ENCODE data around the gene WDSUB1. TPM values are rescaled to one million over a fixed set of nuclear protein-coding genes. Genes with fewer than 3 reads are reported as not detected.

WDSUB1 gene
- total RNA-seq, 1 experiment from 2014 or later = 6.1 TPM

- no peak for DNase-seq (ENCODE audit: low spot score)
Observed at GRCh38 chr2:159266554-159266953, 19.9 kb downstream of the WDSUB1 start.

DNA sequence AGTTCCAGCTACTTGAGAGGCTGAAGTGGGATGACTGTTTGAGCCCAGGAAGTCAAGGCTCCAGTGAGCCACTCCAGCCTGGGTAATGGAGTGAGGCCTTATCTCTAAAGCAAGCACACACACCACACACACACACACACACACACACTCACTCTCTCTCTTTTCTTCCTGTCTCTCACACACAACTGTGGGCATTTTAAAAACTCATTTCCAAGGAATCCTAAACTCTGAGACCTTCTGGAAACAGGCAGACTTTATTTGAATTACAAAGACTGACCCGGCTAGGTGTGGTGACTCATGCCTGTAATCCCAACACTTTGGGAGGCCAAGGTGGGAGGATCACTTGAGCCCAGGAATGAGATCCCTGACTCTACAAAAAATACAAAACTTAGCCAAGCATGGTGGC, 21.3 kb downstream of the WDSUB1 start:
- DNase-seq (ENCODE audit: low spot score) = peak; percentile 57

- no peak for DNase-seq (ENCODE audit: low spot score)
Observed at GRCh38 chr2:159262904-159263303, 23.6 kb downstream of the WDSUB1 start.

DNA sequence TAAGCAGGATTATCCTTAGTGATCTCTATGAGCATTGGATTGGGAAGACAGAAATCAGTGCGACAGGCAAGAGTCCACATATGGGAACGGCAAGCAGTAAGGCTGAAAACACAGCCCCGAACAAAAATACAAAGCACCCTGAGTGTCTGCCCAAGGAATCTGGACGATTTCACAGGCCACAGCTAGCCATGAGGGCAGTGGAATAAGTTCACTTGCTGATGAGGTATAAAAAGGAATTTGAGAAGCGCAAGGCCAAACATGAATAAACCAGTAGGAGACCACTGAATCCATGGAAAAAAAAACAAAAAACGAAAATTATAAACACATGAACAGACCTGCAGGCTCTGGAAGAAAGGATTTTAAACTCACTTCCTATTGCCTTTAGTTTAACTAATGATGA, 24.3 kb downstream of the WDSUB1 start:
- no peak for DNase-seq (ENCODE audit: low spot score)

DNA sequence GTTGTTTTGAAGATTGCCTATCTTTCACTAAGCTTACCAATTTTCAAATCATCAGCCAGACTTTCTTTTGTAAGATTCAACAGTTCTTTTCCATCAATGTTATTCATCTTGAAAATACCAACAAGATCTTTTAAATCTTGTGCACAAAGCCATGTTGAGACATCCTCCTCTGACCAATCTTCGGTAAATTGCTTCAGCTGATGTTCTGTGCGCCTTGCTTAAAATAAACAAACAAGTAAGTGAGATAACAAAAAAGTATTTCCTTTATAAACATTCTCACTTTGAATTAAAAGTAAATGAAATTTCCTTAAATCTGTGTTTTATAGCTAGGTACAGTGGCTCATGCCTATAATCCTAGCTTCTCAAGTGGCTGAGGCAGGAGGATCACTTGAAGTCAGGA, 30.3 kb downstream of the WDSUB1 start:
- DNase-seq (ENCODE audit: low spot score) = peak; percentile 20

DNA sequence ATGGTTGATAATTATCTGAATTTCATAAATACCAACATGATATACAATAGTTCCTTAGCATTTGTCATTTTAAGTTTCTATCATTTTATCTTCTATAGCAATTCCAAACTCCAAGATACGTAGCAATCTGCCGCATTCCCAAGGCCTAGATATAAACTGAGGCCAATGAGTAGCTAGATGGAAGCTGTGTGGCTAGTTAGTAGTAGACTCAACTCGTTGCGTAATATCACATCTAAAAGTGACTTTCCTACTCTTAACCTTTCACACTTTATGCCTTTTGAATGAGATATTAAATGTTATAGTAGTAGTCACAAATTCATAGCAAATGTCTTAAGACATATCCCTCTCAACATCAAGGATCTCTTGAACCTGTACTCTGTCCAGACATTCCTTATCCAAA, 33.6 kb downstream of the WDSUB1 start:
- no peak for DNase-seq (ENCODE audit: low spot score)

- no peak for DNase-seq (ENCODE audit: low spot score)
Observed at GRCh38 chr2:159251296-159252173, 35.0 kb downstream of the WDSUB1 start.

DNA sequence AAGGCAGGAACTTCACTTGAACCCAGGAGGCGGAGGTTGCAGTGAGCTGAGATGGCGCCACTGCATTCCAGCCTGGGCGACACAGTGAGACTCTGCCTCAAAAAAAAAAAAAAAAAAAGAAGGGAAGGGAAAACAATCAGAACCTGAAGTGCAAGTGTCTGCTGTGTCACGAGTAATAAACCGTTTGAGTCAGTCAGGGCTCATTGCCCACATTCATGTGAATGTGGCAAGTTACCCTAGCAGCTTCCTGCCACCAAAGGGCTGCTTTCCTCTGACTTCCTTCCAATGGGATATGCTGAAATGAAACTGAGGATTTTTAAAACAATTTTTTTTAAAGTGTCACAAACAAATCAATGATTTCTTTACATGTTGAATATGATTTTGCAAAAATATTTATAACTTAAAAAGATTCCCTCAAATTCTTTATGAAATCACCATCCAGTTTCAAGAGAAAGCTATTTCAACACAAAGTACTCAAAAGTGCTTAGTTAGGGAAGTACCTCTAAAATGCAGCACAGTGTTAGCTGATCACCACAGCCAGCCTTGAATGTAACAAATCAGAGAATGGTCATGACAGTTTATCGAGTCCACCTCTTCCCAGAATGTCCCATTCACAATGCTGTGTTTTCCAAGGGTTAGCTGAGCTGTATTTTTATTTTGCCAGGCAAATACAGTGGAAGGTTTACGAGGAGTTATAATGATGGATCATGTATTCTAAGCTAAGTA, 36.4 kb downstream of the WDSUB1 start:
- DNase-seq (ENCODE audit: low spot score) = peak; percentile 93

DNA sequence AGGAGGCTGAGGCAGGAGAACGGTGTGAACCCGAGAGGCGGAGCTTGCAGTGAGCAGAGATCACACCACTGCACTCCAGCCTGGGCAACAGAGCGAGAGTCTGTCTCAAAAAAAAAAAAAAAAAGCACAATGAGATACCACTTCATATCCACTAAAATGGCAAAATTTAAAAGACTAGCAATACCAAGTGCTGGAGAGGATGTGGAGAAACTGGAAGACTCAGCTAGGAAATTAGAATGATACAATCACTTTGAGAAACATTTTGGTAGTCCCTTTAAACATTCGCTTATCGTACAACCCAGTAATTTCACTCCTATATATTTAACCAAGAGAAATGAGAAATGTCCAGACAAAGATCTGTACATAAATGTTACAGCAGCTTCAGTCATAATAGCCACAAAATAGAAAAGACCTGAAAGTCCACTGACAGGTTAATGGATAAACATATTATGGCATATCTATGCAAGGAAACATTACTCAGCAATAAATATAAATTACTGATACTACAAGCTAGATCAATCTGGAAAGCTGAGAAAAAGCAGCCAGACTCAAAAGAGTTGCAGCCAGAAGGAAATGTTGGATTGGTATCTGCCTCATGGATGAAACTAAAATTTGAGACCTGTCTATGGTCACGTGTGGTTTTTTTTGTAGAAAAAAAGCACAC, 40.0 kb downstream of the WDSUB1 start:
- no peak for DNase-seq (ENCODE audit: low spot score)

- no peak for DNase-seq (ENCODE audit: low spot score)
Observed at GRCh38 chr2:159243529-159243928, 43.0 kb downstream of the WDSUB1 start.

DNA sequence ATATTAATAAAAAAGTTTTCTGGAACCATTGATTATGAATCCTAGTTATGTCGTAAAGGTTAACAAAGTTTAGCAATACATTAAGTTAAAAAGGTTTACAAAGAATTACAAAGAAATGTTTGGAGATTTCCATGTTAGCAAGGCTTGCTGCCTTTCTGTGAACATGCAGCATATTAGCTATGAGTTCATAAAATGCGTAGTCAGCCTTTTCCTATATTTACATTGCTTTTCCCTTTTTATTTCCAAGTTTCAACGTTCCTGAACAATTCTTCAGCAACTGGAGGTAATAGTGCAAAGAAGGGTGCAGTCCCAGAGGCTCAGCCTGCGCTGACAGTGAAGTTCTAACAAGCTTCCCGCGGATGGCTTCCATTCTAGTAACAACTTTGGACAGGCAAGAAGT, 51.6 kb downstream of the WDSUB1 start:
- DNase-seq (ENCODE audit: low spot score) = no peak

- DNase-seq (ENCODE audit: low spot score) = no peak
Observed at GRCh38 chr2:159232456-159233170, 53.9 kb downstream of the WDSUB1 start.

- no peak for DNase-seq (ENCODE audit: low spot score)
Observed at GRCh38 chr2:159230145-159230877, 56.2 kb downstream of the WDSUB1 start.

DNA sequence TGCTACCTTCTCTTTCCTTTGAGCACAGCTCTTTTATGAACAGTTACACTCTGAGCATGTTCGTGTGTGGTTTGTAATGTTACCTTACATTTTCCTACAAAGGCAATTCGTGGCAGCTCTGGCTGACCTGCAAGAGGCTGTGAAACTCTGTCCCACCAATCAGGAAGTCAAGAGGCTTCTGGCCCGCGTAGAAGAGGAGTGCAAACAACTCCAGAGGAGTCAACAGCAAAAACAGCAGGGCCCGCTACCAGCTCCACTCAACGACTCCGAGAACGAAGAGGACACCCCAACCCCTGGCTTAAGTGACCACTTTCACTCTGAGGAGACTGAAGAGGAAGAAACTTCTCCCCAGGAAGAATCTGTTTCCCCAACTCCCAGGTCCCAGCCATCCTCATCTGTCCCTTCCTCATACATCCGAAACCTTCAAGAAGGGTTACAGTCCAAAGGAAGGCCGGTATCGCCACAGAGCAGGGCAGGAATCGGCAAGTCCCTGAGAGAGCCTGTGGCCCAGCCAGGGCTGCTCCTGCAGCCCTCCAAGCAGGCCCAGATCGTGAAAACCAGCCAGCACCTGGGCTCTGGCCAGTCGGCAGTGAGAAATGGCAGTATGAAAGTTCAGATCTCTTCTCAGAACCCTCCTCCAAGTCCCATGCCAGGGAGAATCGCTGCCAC, 56.9 kb downstream of the WDSUB1 start:
- no peak for DNase-seq (ENCODE audit: low spot score)

- no peak for DNase-seq (ENCODE audit: low spot score)
Observed at GRCh38 chr2:159228081-159228581, 58.4 kb downstream of the WDSUB1 start.

GRCh38 chr2:159227467-159227866, 59.0 kb downstream of the WDSUB1 start:
- no peak for DNase-seq (ENCODE audit: low spot score)

GRCh38 chr2:159226608-159227385, 59.7 kb downstream of the WDSUB1 start:
- no peak for DNase-seq (ENCODE audit: low spot score)

DNA sequence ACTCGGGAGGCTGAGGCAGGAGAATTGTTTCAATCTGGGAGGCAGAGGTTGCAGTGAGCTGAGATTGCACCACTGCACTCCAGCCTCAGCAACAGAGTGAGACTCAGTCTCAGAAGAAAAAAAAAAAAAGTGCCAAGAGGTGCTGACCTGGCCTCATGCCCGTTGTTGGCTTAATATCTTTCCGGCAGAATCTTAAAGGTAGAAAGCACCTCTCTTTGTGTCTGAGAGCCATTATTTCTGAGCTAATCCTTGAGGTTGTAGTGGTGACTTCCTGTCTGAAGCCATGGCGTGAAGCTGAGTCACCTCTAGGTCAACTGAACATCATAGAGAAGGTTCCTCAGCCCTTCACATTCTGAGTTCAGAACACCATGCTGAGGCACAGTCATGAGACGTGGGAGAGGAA, 60.4 kb downstream of the WDSUB1 start:
- DNase-seq (ENCODE audit: low spot score) = peak; percentile 52

Data from H4 (cell line).